GM19193 (cell line): Measurements from ENCODE around the gene CCDC171.

ENCODE experiments used
- POLR2A ChIP-seq: IDR thresholded peaks from 4 replicates; pipeline ENCODE4 v1.6.1; 2011; ENCODE audit not compliant: insufficient read depth, insufficient read length; ENCODE audit errors: extremely low read depth

The CCDC171 gene

GRCh38 chr9:15552636-15553527 is at the start of gene CCDC171:
Gene CCDC171 (plus strand): TSS chr9:15553043. CDS start chr9:15564089, 11,046 bp downstream.
- TF ChIP-seq POLR2A = peak; percentile 66

GRCh38 chr9:15505921-15506320 is 46.9 kb upstream of the CCDC171 start:
- TF ChIP-seq POLR2A = no peak

GRCh38 chr9:15509931-15510788 is 42.7 kb upstream of the CCDC171 start:
- no peak for TF ChIP-seq POLR2A

GRCh38 chr9:15510789-15511575 is 41.9 kb upstream of the CCDC171 start, which contains the start of gene PSIP1:
Gene PSIP1 (minus strand): TSS chr9:15510970. CDS start chr9:15510188, 782 bp downstream.
- peak; percentile 95 for TF ChIP-seq POLR2A

GRCh38 chr9:15512204-15512603 is 40.6 kb upstream of the CCDC171 start:
- no peak for TF ChIP-seq POLR2A

GRCh38 chr9:15512889-15513288 is 40.0 kb upstream of the CCDC171 start:
- TF ChIP-seq POLR2A = no peak

GRCh38 chr9:15513335-15513734 is 39.5 kb upstream of the CCDC171 start:
- no peak for TF ChIP-seq POLR2A

GRCh38 chr9:15519831-15520230 is 33.0 kb upstream of the CCDC171 start:
- TF ChIP-seq POLR2A = no peak

GRCh38 chr9:15521254-15521653 is 31.6 kb upstream of the CCDC171 start:
- TF ChIP-seq POLR2A = no peak

GRCh38 chr9:15522130-15522755 is 30.6 kb upstream of the CCDC171 start:
- TF ChIP-seq POLR2A = no peak

- no peak for TF ChIP-seq POLR2A
Measured at GRCh38 chr9:15524845-15525455, 27.9 kb upstream of the CCDC171 start.

GRCh38 chr9:15525958-15526357 is 26.9 kb upstream of the CCDC171 start:
- no peak for TF ChIP-seq POLR2A

- TF ChIP-seq POLR2A = no peak
Measured at GRCh38 chr9:15529566-15530324, 23.1 kb upstream of the CCDC171 start.
